ENCODE measurements around the gene MRPL12.

DNA sequence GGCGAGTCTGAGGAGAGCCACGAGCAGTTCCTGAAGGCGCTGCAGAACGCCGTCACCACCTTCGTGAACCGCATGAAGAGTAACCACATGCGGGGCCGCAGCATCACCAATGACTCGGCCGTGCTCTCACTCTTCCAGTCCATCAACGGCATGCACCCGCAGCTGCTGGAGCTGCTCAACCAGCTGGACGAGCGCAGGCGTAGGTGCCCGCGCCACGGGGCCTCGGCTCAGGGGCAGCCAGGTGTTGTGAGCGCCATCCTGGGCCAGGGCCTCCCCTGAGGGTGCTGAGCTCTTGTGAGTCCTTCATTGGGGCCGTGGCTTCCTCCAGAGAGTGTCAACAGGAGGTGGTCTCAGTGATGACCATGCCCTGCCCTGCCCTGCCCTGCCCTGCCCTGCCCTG, 7.4 kb upstream of the MRPL12 start:
- TF ChIP-seq, protein P1, sequence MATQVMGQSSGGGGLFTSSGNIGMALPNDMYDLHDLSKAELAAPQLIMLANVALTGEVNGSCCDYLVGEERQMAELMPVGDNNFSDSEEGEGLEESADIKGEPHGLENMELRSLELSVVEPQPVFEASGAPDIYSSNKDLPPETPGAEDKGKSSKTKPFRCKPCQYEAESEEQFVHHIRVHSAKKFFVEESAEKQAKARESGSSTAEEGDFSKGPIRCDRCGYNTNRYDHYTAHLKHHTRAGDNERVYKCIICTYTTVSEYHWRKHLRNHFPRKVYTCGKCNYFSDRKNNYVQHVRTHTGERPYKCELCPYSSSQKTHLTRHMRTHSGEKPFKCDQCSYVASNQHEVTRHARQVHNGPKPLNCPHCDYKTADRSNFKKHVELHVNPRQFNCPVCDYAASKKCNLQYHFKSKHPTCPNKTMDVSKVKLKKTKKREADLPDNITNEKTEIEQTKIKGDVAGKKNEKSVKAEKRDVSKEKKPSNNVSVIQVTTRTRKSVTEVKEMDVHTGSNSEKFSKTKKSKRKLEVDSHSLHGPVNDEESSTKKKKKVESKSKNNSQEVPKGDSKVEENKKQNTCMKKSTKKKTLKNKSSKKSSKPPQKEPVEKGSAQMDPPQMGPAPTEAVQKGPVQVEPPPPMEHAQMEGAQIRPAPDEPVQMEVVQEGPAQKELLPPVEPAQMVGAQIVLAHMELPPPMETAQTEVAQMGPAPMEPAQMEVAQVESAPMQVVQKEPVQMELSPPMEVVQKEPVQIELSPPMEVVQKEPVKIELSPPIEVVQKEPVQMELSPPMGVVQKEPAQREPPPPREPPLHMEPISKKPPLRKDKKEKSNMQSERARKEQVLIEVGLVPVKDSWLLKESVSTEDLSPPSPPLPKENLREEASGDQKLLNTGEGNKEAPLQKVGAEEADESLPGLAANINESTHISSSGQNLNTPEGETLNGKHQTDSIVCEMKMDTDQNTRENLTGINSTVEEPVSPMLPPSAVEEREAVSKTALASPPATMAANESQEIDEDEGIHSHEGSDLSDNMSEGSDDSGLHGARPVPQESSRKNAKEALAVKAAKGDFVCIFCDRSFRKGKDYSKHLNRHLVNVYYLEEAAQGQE (IDR thresholded peaks at IDR 0.05; ENCODE audit: insufficient read depth in 1 of 2, low read depth in 2 of 2, low read length in 2 of 2): no peak
- TF ChIP-seq POLR2AphosphoS5 (IDR thresholded peaks at IDR 0.05; ENCODE audit: low read depth, low read length) (no peak), SIN3A (IDR thresholded peaks at IDR 0.05; ENCODE audit: borderline replicate concordance, insufficient read depth, low read length) (no peak), TAF1 (IDR thresholded peaks at IDR 0.05; ENCODE audit: borderline replicate concordance, insufficient read depth, low read length) (no peak)
